ENCODE data around the gene UBR4.

The UBR4 gene

GRCh38 chr1:19151537-19151936 is 58.5 kb downstream of the UBR4 start:
- TF ChIP-seq, protein P1, sequence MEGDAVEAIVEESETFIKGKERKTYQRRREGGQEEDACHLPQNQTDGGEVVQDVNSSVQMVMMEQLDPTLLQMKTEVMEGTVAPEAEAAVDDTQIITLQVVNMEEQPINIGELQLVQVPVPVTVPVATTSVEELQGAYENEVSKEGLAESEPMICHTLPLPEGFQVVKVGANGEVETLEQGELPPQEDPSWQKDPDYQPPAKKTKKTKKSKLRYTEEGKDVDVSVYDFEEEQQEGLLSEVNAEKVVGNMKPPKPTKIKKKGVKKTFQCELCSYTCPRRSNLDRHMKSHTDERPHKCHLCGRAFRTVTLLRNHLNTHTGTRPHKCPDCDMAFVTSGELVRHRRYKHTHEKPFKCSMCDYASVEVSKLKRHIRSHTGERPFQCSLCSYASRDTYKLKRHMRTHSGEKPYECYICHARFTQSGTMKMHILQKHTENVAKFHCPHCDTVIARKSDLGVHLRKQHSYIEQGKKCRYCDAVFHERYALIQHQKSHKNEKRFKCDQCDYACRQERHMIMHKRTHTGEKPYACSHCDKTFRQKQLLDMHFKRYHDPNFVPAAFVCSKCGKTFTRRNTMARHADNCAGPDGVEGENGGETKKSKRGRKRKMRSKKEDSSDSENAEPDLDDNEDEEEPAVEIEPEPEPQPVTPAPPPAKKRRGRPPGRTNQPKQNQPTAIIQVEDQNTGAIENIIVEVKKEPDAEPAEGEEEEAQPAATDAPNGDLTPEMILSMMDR (IDR thresholded peaks at IDR 0.05): no peak
- Histone ChIP-seq H3K4me3 (ENCODE audit: low read depth in 1 of 2, low read length in 1 of 2) (no peak overlapping the region), H3K36me3 (peaks cover 100% of the 10 kb centered on the region), H3K27me3 (no peaks in the 10 kb centered on the region), H3K9me3 (no peaks in the 10 kb centered on the region), H3K4me1 (ENCODE audit: control insufficient read depth in 1 of 2, insufficient read depth in 1 of 2, low read depth in 1 of 2, low read length in 1 of 2) (no peaks in the 10 kb centered on the region), H3K27ac (no peak overlapping the region)

DNA sequence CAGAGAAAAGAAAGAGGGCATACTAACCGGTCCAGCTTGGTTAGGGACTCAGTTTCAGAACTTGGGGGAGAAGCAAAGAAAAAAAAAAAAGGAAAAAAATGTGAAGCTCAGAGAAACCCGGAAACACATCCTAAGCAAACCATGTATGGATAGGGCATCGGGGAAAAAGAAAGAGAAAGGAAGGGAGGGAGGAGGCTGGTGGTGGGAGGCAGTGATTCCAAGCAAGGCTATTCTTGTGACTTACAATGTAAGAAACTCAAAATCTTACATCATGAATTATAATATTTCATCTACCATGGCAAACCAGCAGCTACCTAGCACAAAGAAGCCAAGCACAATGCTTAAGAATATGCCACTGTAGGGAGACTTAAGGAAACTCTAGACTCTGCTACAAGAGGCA is 60.3 kb downstream of the UBR4 start:
- H3K4me1 ChIP-seq (ENCODE audit: control insufficient read depth in 1 of 2, insufficient read depth in 1 of 2, low read depth in 1 of 2, low read length in 1 of 2): no peaks in the 10 kb centered on the region
- H3K9me3 ChIP-seq: no peaks in the 10 kb centered on the region
- TF ChIP-seq, protein P1 (IDR thresholded peaks at IDR 0.05): no peak
- H3K27me3 ChIP-seq: no peaks in the 10 kb centered on the region
- H3K4me3 ChIP-seq (ENCODE audit: low read depth in 1 of 2, low read length in 1 of 2): no peak overlapping the region
- no peak overlapping the region for H3K27ac ChIP-seq
- H3K36me3 ChIP-seq: peaks cover 100% of the 10 kb centered on the region

GRCh38 chr1:19140465-19140864 is 69.6 kb downstream of the UBR4 start:
- no peaks in the 10 kb centered on the region for H3K27me3 ChIP-seq
- peaks cover 98% of the 10 kb centered on the region for H3K36me3 ChIP-seq
- H3K4me1 ChIP-seq (ENCODE audit: control insufficient read depth in 1 of 2, insufficient read depth in 1 of 2, low read depth in 1 of 2, low read length in 1 of 2): no peaks in the 10 kb centered on the region
- H3K9me3 ChIP-seq: no peaks in the 10 kb centered on the region
- TF ChIP-seq, protein P1 (IDR thresholded peaks at IDR 0.05): no peak
- H3K27ac ChIP-seq: no peak overlapping the region
- no peak overlapping the region for H3K4me3 ChIP-seq (ENCODE audit: low read depth in 1 of 2, low read length in 1 of 2)

GRCh38 chr1:19139711-19140110 is 70.4 kb downstream of the UBR4 start:
- H3K27ac ChIP-seq: no peak overlapping the region
- H3K36me3 ChIP-seq: peaks cover 98% of the 10 kb centered on the region
- no peaks in the 10 kb centered on the region for H3K9me3 ChIP-seq
- no peaks in the 10 kb centered on the region for H3K27me3 ChIP-seq
- H3K4me3 ChIP-seq (ENCODE audit: low read depth in 1 of 2, low read length in 1 of 2): no peak overlapping the region
- TF ChIP-seq, protein P1 (IDR thresholded peaks at IDR 0.05): no peak
- H3K4me1 ChIP-seq (ENCODE audit: control insufficient read depth in 1 of 2, insufficient read depth in 1 of 2, low read depth in 1 of 2, low read length in 1 of 2): no peaks in the 10 kb centered on the region

GRCh38 chr1:19138958-19139581 is 71.0 kb downstream of the UBR4 start:
- TF ChIP-seq, protein P1 (IDR thresholded peaks at IDR 0.05): no peak
- H3K4me1 ChIP-seq (ENCODE audit: control insufficient read depth in 1 of 2, insufficient read depth in 1 of 2, low read depth in 1 of 2, low read length in 1 of 2): no peaks in the 10 kb centered on the region
- no peak overlapping the region for H3K4me3 ChIP-seq (ENCODE audit: low read depth in 1 of 2, low read length in 1 of 2)
- H3K9me3 ChIP-seq: no peaks in the 10 kb centered on the region
- H3K27me3 ChIP-seq: no peaks in the 10 kb centered on the region
- peaks cover 94% of the 10 kb centered on the region for H3K36me3 ChIP-seq
- no peak overlapping the region for H3K27ac ChIP-seq

All from neutrophil (primary cell).